Esophagus muscularis mucosa (tissue), 3 donors: ENCODE measurements around the gene APOC1.

Experiments
- EP300 ChIP-seq: sonication (generic); formaldehyde crosslinking; IDR thresholded peaks from one replicate; pipeline ENCODE4 v1.6.1; 2017; ENCODE audit warnings: antibody characterized with exemption
- TF ChIP-seq, protein P1 (sequence below), 3 experiments: fragments of 200-600 bp in 2 of 3; fragments of 450-650 bp in 1 of 3; sonication (generic) in 2 of 3; IDR thresholded peaks; one replicate each; pipeline ENCODE4 v1.5.1; 2017 to 2019; ENCODE audit warnings: antibody characterized with exemption in 3 of 3, mild to moderate bottlenecking in 2 of 3, moderate library complexity in 1 of 3

GRCh38 chr19:44889830-44890365, 24.5 kb upstream of the APOC1 start:
- TF ChIP-seq, protein P1, sequence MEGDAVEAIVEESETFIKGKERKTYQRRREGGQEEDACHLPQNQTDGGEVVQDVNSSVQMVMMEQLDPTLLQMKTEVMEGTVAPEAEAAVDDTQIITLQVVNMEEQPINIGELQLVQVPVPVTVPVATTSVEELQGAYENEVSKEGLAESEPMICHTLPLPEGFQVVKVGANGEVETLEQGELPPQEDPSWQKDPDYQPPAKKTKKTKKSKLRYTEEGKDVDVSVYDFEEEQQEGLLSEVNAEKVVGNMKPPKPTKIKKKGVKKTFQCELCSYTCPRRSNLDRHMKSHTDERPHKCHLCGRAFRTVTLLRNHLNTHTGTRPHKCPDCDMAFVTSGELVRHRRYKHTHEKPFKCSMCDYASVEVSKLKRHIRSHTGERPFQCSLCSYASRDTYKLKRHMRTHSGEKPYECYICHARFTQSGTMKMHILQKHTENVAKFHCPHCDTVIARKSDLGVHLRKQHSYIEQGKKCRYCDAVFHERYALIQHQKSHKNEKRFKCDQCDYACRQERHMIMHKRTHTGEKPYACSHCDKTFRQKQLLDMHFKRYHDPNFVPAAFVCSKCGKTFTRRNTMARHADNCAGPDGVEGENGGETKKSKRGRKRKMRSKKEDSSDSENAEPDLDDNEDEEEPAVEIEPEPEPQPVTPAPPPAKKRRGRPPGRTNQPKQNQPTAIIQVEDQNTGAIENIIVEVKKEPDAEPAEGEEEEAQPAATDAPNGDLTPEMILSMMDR (IDR thresholded peaks at IDR 0.05) = no peak
- TF ChIP-seq EP300 = no peak
